Measurements from ENCODE around the gene ARL11. TPM values are rescaled to one million over a fixed set of nuclear protein-coding genes. Genes with fewer than 3 reads are reported as not detected.

ARL11 gene
- total RNA-seq, 2 donors from 2014 or later = 0.24 to 0.49 TPM

GRCh38 chr13:49651570-49652354 is 23.5 kb downstream of the ARL11 start:
- H3K27me3 Mint-ChIP-seq (ENCODE audit: insufficient read depth) = no peaks in the 10 kb centered on the region
- H3K4me1 Mint-ChIP-seq = peaks cover 17% of the 10 kb centered on the region
- no peak for DNase-seq
- no peak overlapping the region for H3K4me3 ChIP-seq (ENCODE audit: low read length)
- no peaks in the 10 kb centered on the region for H3K9me3 Mint-ChIP-seq
- H3K9me3 ChIP-seq (ENCODE audit: control insufficient read depth, low read length) = no peaks in the 10 kb centered on the region
- H3K4me1 ChIP-seq (ENCODE audit: control insufficient read depth, insufficient read depth, low read length) = no peaks in the 10 kb centered on the region
- WGBS, 2 experiments (ENCODE audit: insufficient coverage in 1 of 2, insufficient read length in 1 of 2) = 81 to 90% methylated on average over 12 to 17 of the region's 17 CpGs
- H3K36me3 Mint-ChIP-seq (ENCODE audit: low read depth) = peaks cover 2% of the 10 kb centered on the region
- H3K27ac ChIP-seq (ENCODE audit: low read depth, low read length) = no peak overlapping the region
- no peaks in the 10 kb centered on the region for H3K36me3 ChIP-seq (ENCODE audit: control insufficient read depth, insufficient read depth, low read length)
- no peak overlapping the region for H3K9ac ChIP-seq (ENCODE audit: extremely low read depth, low read length, poor library complexity, severe bottlenecking)
- H3K4me3 Mint-ChIP-seq = no peak overlapping the region
- no peaks in the 10 kb centered on the region for H3K27me3 ChIP-seq (ENCODE audit: control insufficient read depth, insufficient read depth, low read length, poor library complexity, severe bottlenecking)
- H3K27ac Mint-ChIP-seq = no peak overlapping the region
- TF ChIP-seq, protein P1, sequence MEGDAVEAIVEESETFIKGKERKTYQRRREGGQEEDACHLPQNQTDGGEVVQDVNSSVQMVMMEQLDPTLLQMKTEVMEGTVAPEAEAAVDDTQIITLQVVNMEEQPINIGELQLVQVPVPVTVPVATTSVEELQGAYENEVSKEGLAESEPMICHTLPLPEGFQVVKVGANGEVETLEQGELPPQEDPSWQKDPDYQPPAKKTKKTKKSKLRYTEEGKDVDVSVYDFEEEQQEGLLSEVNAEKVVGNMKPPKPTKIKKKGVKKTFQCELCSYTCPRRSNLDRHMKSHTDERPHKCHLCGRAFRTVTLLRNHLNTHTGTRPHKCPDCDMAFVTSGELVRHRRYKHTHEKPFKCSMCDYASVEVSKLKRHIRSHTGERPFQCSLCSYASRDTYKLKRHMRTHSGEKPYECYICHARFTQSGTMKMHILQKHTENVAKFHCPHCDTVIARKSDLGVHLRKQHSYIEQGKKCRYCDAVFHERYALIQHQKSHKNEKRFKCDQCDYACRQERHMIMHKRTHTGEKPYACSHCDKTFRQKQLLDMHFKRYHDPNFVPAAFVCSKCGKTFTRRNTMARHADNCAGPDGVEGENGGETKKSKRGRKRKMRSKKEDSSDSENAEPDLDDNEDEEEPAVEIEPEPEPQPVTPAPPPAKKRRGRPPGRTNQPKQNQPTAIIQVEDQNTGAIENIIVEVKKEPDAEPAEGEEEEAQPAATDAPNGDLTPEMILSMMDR (conservative IDR thresholded peaks at IDR 0.05) = no peak

DNA sequence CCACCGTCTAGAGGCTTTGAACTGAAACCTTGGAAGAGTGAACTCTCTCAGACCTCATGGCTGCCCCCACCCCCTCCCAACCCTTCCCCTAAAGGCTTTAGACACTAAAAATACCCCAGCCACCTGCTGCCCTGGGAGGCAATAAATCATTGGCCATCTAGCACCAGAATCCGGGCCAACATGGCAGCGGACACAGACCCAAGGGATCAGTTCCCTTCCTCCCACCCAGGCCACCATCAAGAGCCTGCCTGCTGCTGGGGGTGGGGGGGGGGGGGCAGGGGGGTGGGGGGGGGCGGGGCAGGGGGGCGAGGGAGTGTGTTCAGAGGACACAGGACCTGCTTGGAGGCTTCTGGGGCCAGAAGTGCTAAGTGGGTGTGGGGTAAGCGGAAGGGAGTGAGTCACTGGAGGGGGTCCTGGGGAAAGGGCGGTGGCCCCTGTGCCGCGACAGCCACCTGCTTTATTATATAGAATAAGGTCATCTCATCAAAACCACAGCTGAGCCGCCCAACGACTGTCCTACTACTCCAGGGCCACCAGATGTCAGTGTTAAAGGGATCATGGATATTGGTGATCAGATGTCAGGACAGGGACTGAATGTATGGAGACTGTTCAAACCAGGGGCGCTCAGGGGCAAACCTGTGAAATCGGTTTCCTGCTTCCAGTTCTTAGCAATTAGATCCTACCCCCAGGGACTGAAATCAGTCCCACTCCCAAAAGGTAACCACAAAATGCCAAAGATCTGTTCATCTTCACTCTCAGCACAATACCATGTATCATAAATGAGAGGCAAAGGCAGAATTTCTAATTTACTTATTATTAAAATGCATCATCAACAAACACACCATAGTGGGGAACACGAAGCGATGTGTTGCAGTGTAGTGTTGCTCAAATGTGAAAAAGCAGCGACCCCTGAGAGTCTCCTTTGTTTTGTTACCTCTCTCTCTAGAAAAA is 24.3 kb downstream of the ARL11 start:
- H3K4me1 ChIP-seq (ENCODE audit: control insufficient read depth, insufficient read depth, low read length) = peaks cover 6% of the 10 kb centered on the region
- H3K36me3 Mint-ChIP-seq (ENCODE audit: low read depth) = peaks cover 6% of the 10 kb centered on the region
- peaks cover 22% of the 10 kb centered on the region for H3K4me1 Mint-ChIP-seq
- no peaks in the 10 kb centered on the region for H3K36me3 ChIP-seq (ENCODE audit: control insufficient read depth, insufficient read depth, low read length)
- H3K9me3 Mint-ChIP-seq = no peaks in the 10 kb centered on the region
- H3K27me3 Mint-ChIP-seq (ENCODE audit: insufficient read depth) = no peaks in the 10 kb centered on the region
- H3K27me3 ChIP-seq (ENCODE audit: control insufficient read depth, insufficient read depth, low read length, poor library complexity, severe bottlenecking) = no peaks in the 10 kb centered on the region
- H3K9ac ChIP-seq (ENCODE audit: extremely low read depth, low read length, poor library complexity, severe bottlenecking) = no peak overlapping the region
- peak; percentile 83 for DNase-seq
- H3K4me3 ChIP-seq (ENCODE audit: low read length) = no peak overlapping the region
- no peak overlapping the region for H3K27ac Mint-ChIP-seq
- TF ChIP-seq, protein P1 (conservative IDR thresholded peaks at IDR 0.05) = peak; percentile 77
- H3K4me3 Mint-ChIP-seq = no peak overlapping the region
- H3K27ac ChIP-seq (ENCODE audit: low read depth, low read length) = no peak overlapping the region
- 58 to 80% methylated on average over 3 to 12 of the region's 16 CpGs for WGBS, 2 experiments (ENCODE audit: insufficient coverage in 1 of 2, insufficient read length in 1 of 2)
- H3K9me3 ChIP-seq (ENCODE audit: control insufficient read depth, low read length) = no peaks in the 10 kb centered on the region

- Histone ChIP-seq H3K4me1 (ENCODE audit: control insufficient read depth, insufficient read depth, low read length) (peaks cover 6% of the 10 kb centered on the region), H3K4me3 (ENCODE audit: low read length) (no peak overlapping the region), H3K9me3 (ENCODE audit: control insufficient read depth, low read length) (no peaks in the 10 kb centered on the region), H3K36me3 (ENCODE audit: control insufficient read depth, insufficient read depth, low read length) (no peaks in the 10 kb centered on the region), H3K27ac (ENCODE audit: low read depth, low read length) (no peak overlapping the region), H3K9ac (ENCODE audit: extremely low read depth, low read length, poor library complexity, severe bottlenecking) (no peak overlapping the region), H3K27me3 (ENCODE audit: control insufficient read depth, insufficient read depth, low read length, poor library complexity, severe bottlenecking) (no peaks in the 10 kb centered on the region)
- Mint-ChIP-seq H3K36me3 (ENCODE audit: low read depth) (peaks cover 10% of the 10 kb centered on the region), H3K4me3 (no peak overlapping the region), H3K9me3 (no peaks in the 10 kb centered on the region), H3K27me3 (ENCODE audit: insufficient read depth) (no peaks in the 10 kb centered on the region), H3K4me1 (peaks cover 25% of the 10 kb centered on the region), H3K27ac (no peak overlapping the region)
- no peak for DNase-seq
- TF ChIP-seq, protein P1 (conservative IDR thresholded peaks at IDR 0.05) = no peak
Measured at GRCh38 chr13:49653478-49653877, 25.2 kb downstream of the ARL11 start.
